DOHH2 (cell line): ENCODE data around the gene CCDC137.

Experiments used
- H3F3A ChIP-seq: fragments of 200-600 bp; sonication (generic), shearing (Covaris generic); 2 replicates; pipeline ENCODE4 v1.6.0; 2016; ENCODE audit warnings: antibody characterized with exemption, mild to moderate bottlenecking; ENCODE audit not compliant: control insufficient read depth, insufficient read depth
- H3K27ac ChIP-seq: fragments of 200-600 bp; sonication (generic); 2 replicates; pipeline ENCODE4 v1.5.1; 2014; ENCODE audit warnings: low read depth, mild to moderate bottlenecking, low read length, moderate library complexity
- H3K27me3 ChIP-seq: fragments of 200-600 bp; sonication (generic); 2 replicates; pipeline ENCODE4 v1.6.1; 2014; ENCODE audit warnings: mild to moderate bottlenecking, low read length, mixed read lengths; ENCODE audit not compliant: control insufficient read depth
- H3K36me3 ChIP-seq: fragments of 200-600 bp; sonication (generic); 2 replicates; pipeline ENCODE4 v1.6.1; 2014; ENCODE audit warnings: mild to moderate bottlenecking, low read length, moderate library complexity, mixed read lengths; ENCODE audit not compliant: control insufficient read depth
- H3K4me1 ChIP-seq: fragments of 200-600 bp; sonication (generic); 2 replicates; pipeline ENCODE4 v1.6.1; 2014; ENCODE audit warnings: mild to moderate bottlenecking, low read length, mixed read lengths; ENCODE audit not compliant: control insufficient read depth
- H3K4me2 ChIP-seq: fragments of 200-600 bp; sonication (generic); 2 replicates; pipeline ENCODE4 v1.6.0; 2014; ENCODE audit warnings: mild to moderate bottlenecking, low read length, moderate library complexity
- H3K4me3 ChIP-seq: fragments of 200-600 bp; sonication (generic); 2 replicates; pipeline ENCODE4 v1.5.1; 2014; ENCODE audit warnings: mild to moderate bottlenecking, low read length, mixed read lengths
- H3K79me2 ChIP-seq: fragments of 200-600 bp; sonication (generic); 2 replicates; pipeline ENCODE4 v1.6.1; 2014; ENCODE audit warnings: mild to moderate bottlenecking, low read length, mixed read lengths; ENCODE audit not compliant: control insufficient read depth
- H3K9me2 ChIP-seq: fragments of 200-600 bp; sonication (generic); replicated peaks from 2 replicates; pipeline ENCODE4 v1.6.1; 2014; ENCODE audit warnings: mild to moderate bottlenecking, low read length, mixed read lengths; ENCODE audit not compliant: control insufficient read depth
- H3K9me3 ChIP-seq: fragments of 200-600 bp; sonication (generic); 2 replicates; pipeline ENCODE4 v1.6.1; 2014; ENCODE audit warnings: antibody characterized with exemption, low read length, mixed read lengths; ENCODE audit not compliant: control insufficient read depth, insufficient read depth
- H4K20me1 ChIP-seq: fragments of 200-600 bp; sonication (generic); 2 replicates; pipeline ENCODE4 v1.6.0; 2014; ENCODE audit warnings: low read depth, mild to moderate bottlenecking, antibody characterized with exemption, low read length, moderate library complexity; ENCODE audit not compliant: control insufficient read depth, insufficient read depth
- EZH2phosphoT487 ChIP-seq: fragments of 200-600 bp; sonication (generic); IDR thresholded peaks from 2 replicates; pipeline ENCODE4 v1.6.1; 2017; ENCODE audit warnings: borderline replicate concordance, mild to moderate bottlenecking, antibody characterized with exemption, low read length, moderate library complexity, mixed read lengths
- TF ChIP-seq, protein P1 (sequence below): fragments of 200-600 bp; sonication (generic); IDR thresholded peaks from one replicate; pipeline ENCODE4 v1.5.1; 2014; ENCODE audit warnings: antibody characterized with exemption, mild to moderate bottlenecking, low read depth, low read length; ENCODE audit not compliant: poor library complexity, severe bottlenecking

The CCDC137 gene

DNA sequence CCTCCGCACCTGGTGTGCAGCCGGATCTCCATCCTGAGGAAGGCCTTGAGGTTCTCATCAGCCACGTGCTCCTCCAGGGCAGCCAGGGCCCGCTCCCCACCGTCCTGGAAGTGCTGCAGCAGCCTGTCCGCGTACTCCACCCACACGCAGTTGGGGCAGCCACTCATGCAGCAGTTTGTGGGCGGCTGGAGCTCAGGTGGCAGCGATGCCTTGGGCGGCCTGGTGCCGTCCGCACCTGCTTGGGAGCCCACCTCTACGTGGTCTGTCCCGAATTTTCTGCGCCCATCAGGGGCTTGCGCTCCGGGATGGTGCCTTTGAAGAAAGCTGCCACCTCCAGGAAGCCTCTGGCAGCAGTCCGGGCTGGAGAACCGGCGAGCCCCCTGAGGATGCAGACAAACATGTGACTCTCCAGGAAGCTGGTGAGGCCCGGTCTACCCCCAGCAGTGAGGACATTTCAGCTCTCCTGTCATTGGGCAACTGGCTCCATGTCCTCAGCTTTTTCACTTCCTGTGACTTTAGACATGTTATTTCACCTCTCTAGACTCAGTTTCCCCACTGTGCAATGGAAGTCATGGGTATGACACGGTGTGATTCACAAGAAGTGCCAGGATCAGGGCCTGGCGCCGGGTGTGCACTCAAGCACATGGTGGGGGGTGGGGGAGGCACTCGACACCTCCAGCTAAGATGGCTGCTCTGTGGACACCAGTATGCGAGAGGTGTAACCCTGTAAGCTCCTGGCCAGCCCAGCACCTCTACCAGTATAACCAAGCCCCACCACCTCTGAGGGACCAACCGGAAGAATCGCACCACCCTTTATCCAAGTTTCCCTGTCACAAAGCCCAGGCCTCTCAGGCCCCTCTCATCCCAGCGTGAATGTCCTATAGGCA lies 1.1 kb upstream of the CCDC137 start:
- Histone ChIP-seq H3F3A (peaks cover 10% of the 10 kb centered on the region), H3K27ac (peak overlapping the region; percentile 79), H3K4me3 (peak overlapping the region; percentile 97), H3K79me2 (peaks cover 57% of the 10 kb centered on the region), H3K4me1 (peaks cover 26% of the 10 kb centered on the region), H3K9me3 (no peaks in the 10 kb centered on the region), H4K20me1 (no peaks in the 10 kb centered on the region), H3K4me2 (peak overlapping the region; percentile 100), H3K27me3 (no peaks in the 10 kb centered on the region), H3K36me3 (peaks cover 59% of the 10 kb centered on the region), H3K9me2 (no peaks in the 10 kb centered on the region)
- TF ChIP-seq, protein P1, sequence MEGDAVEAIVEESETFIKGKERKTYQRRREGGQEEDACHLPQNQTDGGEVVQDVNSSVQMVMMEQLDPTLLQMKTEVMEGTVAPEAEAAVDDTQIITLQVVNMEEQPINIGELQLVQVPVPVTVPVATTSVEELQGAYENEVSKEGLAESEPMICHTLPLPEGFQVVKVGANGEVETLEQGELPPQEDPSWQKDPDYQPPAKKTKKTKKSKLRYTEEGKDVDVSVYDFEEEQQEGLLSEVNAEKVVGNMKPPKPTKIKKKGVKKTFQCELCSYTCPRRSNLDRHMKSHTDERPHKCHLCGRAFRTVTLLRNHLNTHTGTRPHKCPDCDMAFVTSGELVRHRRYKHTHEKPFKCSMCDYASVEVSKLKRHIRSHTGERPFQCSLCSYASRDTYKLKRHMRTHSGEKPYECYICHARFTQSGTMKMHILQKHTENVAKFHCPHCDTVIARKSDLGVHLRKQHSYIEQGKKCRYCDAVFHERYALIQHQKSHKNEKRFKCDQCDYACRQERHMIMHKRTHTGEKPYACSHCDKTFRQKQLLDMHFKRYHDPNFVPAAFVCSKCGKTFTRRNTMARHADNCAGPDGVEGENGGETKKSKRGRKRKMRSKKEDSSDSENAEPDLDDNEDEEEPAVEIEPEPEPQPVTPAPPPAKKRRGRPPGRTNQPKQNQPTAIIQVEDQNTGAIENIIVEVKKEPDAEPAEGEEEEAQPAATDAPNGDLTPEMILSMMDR: no peak
- TF ChIP-seq EZH2phosphoT487: no peak

DNA sequence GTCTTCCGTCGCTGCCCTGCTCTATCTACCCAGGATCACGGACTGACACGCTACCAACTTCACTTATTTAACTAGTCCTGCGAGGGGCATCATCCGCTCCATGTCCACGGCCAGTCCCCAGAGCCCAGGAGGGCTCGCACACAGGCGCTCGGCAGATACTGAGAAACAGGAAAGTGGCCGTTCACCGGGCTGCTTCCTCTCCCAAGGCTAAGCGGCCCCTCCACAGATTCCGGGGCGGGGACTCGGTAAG lies 520 bp upstream of the CCDC137 start:
- H3K4me3 ChIP-seq: peak overlapping the region; percentile 97
- H3F3A ChIP-seq: peaks cover 10% of the 10 kb centered on the region
- H3K4me1 ChIP-seq: peaks cover 25% of the 10 kb centered on the region
- TF ChIP-seq, protein P1: no peak
- TF ChIP-seq EZH2phosphoT487: no peak
- H3K9me3 ChIP-seq: no peaks in the 10 kb centered on the region
- H3K9me2 ChIP-seq: no peaks in the 10 kb centered on the region
- peak overlapping the region; percentile 79 for H3K27ac ChIP-seq
- no peaks in the 10 kb centered on the region for H4K20me1 ChIP-seq
- no peaks in the 10 kb centered on the region for H3K27me3 ChIP-seq
- peaks cover 64% of the 10 kb centered on the region for H3K36me3 ChIP-seq
- peak overlapping the region; percentile 100 for H3K4me2 ChIP-seq
- peaks cover 58% of the 10 kb centered on the region for H3K79me2 ChIP-seq

DNA sequence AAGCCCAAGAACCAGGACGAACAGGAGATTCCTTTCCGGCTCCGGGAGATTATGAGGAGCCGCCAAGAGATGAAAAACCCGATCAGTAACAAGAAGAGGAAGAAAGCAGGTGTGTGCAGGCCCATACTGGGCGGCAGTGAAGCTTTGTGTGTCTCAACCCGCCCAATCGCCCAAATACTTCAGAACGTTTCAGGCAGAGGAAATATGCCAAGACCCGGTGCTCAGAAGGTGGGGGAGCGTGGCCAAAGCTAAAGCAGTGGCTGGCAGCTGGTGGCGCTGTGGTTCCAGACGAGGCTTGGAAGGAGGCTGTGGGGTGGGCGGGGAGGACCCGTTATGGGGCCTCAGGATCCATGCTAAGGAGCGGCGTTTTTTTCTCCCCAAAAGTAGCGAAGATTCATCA lies 1.2 kb downstream of the CCDC137 start:
- Histone ChIP-seq H3K4me1 (peaks cover 25% of the 10 kb centered on the region), H4K20me1 (no peaks in the 10 kb centered on the region), H3F3A (peaks cover 10% of the 10 kb centered on the region), H3K4me3 (peak overlapping the region; percentile 97), H3K36me3 (peaks cover 82% of the 10 kb centered on the region), H3K27ac (0 out of 2 replicates have a peak overlapping the region, but pooled peaks have one; percentile 79), H3K9me3 (no peaks in the 10 kb centered on the region), H3K27me3 (no peaks in the 10 kb centered on the region), H3K4me2 (peak overlapping the region; percentile 100), H3K79me2 (peaks cover 63% of the 10 kb centered on the region), H3K9me2 (no peaks in the 10 kb centered on the region)
- no peak for TF ChIP-seq EZH2phosphoT487
- TF ChIP-seq, protein P1: peak; percentile 48
